HCT116 (cell line): ENCODE data around the gene RPL3. TPM values are rescaled to one million over a fixed set of nuclear protein-coding genes. Genes with fewer than 3 reads are reported as not detected.

Experiments
- ATAC-seq: fragments of 200-7000 bp; cut with Tn5 transposase; 2 replicates; pipeline ENCODE4 v1.9.1; 2020; ENCODE audit warnings: mild to moderate bottlenecking, moderate library complexity
- BruUV-seq: library from RNA; stranded (reverse); fragments of 400-500 nt; replicated peaks from 2 replicates; lab custom pipeline; 2021; lab: Mats Ljungman, UMichigan
- CTCF ChIA-PET: fragments of 300-600 bp; sonication (Branson Sonifier 250); formaldehyde crosslinking; loops from one replicate; lab custom pipeline; 2021; ENCODE audit warnings: antibody characterized with exemption; lab: Charles Lee
- POLR2A ChIA-PET: fragments of 300-600, 350-600 bp; sonication (Branson Sonifier 250); formaldehyde crosslinking; loops from one replicate; lab custom pipeline; 2021; ENCODE audit warnings: antibody characterized with exemption; lab: Charles Lee
- RAD21 ChIA-PET, 2 experiments: fragments of 300-600 bp; sonication (Branson Sonifier 250); formaldehyde crosslinking; loops; one replicate each; lab custom pipeline; 2023; ENCODE audit warnings: low total read pairs in 2 of 2; ENCODE audit not compliant: uncharacterized antibody in 2 of 2, unreplicated experiment in 2 of 2, low non-redundant PET in 1 of 2; lab: Charles Lee
- DNase-seq: peaks from one replicate; pipeline ENCODE4 v3.0.0-alpha.2; 2010; ENCODE audit warnings: low read depth, low spot score
- H2AFZ ChIP-seq: fragments of 200-600 bp; shearing (Covaris generic), sonication (generic); 2 replicates; pipeline ENCODE4 v1.6.1; 2017; ENCODE audit warnings: low read depth, mixed run types, mixed read lengths, antibody characterized with exemption, low read length; ENCODE audit not compliant: poor library complexity, severe bottlenecking
- H3K27ac ChIP-seq: 2 replicates; pipeline ENCODE4 v1.5.1; 2012; ENCODE audit warnings: low read depth, low read length
- H3K27me3 ChIP-seq: fragments of 200-600 bp; sonication (generic); 2 replicates; pipeline ENCODE4 v1.6.1; 2016; ENCODE audit warnings: mixed run types, low read length, mixed read lengths; ENCODE audit not compliant: insufficient read depth
- H3K36me3 ChIP-seq, 2 experiments: fragments of 200-500 bp in 1 of 2; fragments of 200-600 bp in 1 of 2; sonication (Bioruptor generic) in 1 of 2; sonication (generic) in 1 of 2; 2 replicates each; pipeline versions ENCODE4 v1.5.1 to v1.6.1; 2014 to 2016; ENCODE audit warnings: low read length in 2 of 2, inconsistent platforms in 1 of 2, mixed read lengths in 1 of 2, mixed run types in 1 of 2; ENCODE audit not compliant: insufficient read depth in 2 of 2, control insufficient read depth in 1 of 2
- H3K4me1 ChIP-seq, 2 experiments: fragments of 200-600 bp in 1 of 2; sonication (generic) in 1 of 2; 2 replicates each; pipeline versions ENCODE4 v1.5.1 to v1.6.1; 2012 to 2017; ENCODE audit warnings: low read length in 2 of 2, inconsistent platforms in 1 of 2, mild to moderate bottlenecking in 1 of 2, mixed read lengths in 1 of 2, mixed run types in 1 of 2, moderate library complexity in 1 of 2; ENCODE audit not compliant: insufficient read depth in 2 of 2, control insufficient read depth in 1 of 2
- H3K4me2 ChIP-seq: fragments of 200-600 bp; sonication (generic); 2 replicates; pipeline ENCODE4 v1.6.1; 2017; ENCODE audit warnings: mixed run types, low read length, mixed read lengths
- H3K4me3 ChIP-seq, 2 experiments: fragments of 200-600 bp in 1 of 2; sonication (generic) in 1 of 2; replicated peaks in 1 of 2; 2 replicates each; pipeline ENCODE4 v1.5.1; 2011 to 2016; ENCODE audit warnings: low read length in 2 of 2, control low read depth in 1 of 2, low read depth in 1 of 2, mild to moderate bottlenecking in 1 of 2, mixed read lengths in 1 of 2, mixed run types in 1 of 2
- H3K79me2 ChIP-seq: fragments of 200-600 bp; sonication (generic); 2 replicates; pipeline ENCODE4 v1.6.1; 2017; ENCODE audit warnings: mild to moderate bottlenecking, mixed run types, low read length, moderate library complexity, mixed read lengths; ENCODE audit not compliant: insufficient read depth
- H3K9ac ChIP-seq: fragments of 200-600 bp; sonication (generic); 2 replicates; pipeline ENCODE4 v1.6.1; 2016; ENCODE audit warnings: low read length, mixed read lengths
- H3K9me2 ChIP-seq: fragments of 200-600 bp; sonication (generic), shearing (Covaris generic); 2 replicates; pipeline ENCODE4 v1.6.1; 2017; ENCODE audit warnings: mixed run types, mild to moderate bottlenecking, moderate library complexity; ENCODE audit not compliant: insufficient read depth
- H3K9me3 ChIP-seq, 2 experiments: fragments of 200-500 bp in 1 of 2; fragments of 200-600 bp in 1 of 2; sonication (Bioruptor generic) in 1 of 2; sonication (generic) in 1 of 2; 2 replicates each; pipeline ENCODE4 v1.6.1; 2014 to 2017; ENCODE audit warnings: low read length in 2 of 2, mixed read lengths in 2 of 2, inconsistent platforms in 1 of 2, low read depth in 1 of 2, mild to moderate bottlenecking in 1 of 2, mixed run types in 1 of 2, moderate library complexity in 1 of 2; ENCODE audit not compliant: control insufficient read depth in 1 of 2, insufficient read depth in 1 of 2
- H4K20me1 ChIP-seq: fragments of 200-600 bp; sonication (generic), shearing (Covaris generic); 2 replicates; pipeline ENCODE4 v1.6.1; 2017; ENCODE audit warnings: mixed run types, mild to moderate bottlenecking, moderate library complexity; ENCODE audit not compliant: insufficient read depth
- ATF3 ChIP-seq: IDR thresholded peaks from 2 replicates; pipeline ENCODE4 v1.6.1; 2012
- CBX3 ChIP-seq: IDR thresholded peaks from 2 replicates; pipeline ENCODE4 v1.6.1; 2012; ENCODE audit warnings: low read depth
- CEBPB ChIP-seq: IDR thresholded peaks from 2 replicates; pipeline ENCODE4 v1.6.1; 2012; ENCODE audit warnings: low read depth
- CTCF ChIP-seq, 3 experiments: fragments of 200-600 bp in 1 of 3; sonication (generic) in 1 of 3; IDR thresholded peaks in 2 of 3; conservative IDR thresholded peaks in 1 of 3; 2 replicates each; pipeline ENCODE4 v1.5.1; 2012 to 2017; ENCODE audit warnings: low read depth in 2 of 3, low read length in 2 of 3, antibody characterized with exemption in 1 of 3, borderline replicate concordance in 1 of 3, control low read depth in 1 of 3, mild to moderate bottlenecking in 1 of 3, mixed read lengths in 1 of 3, mixed run types in 1 of 3, moderate library complexity in 1 of 3; ENCODE audit not compliant: insufficient read depth in 1 of 3
- ELF1 ChIP-seq: IDR thresholded peaks from 2 replicates; pipeline ENCODE4 v1.6.1; 2012; ENCODE audit warnings: low read depth, borderline replicate concordance
- EZH2 ChIP-seq: fragments of 200-600 bp; sonication (generic); IDR thresholded peaks from 2 replicates; pipeline ENCODE4 v1.6.1; 2017; ENCODE audit warnings: antibody characterized with exemption, mixed run types
- EZH2phosphoT487 ChIP-seq: fragments of 200-600 bp; IDR thresholded peaks from 2 replicates; pipeline ENCODE4 v1.6.1; 2018; ENCODE audit warnings: antibody characterized with exemption, borderline replicate concordance
- FOSL1 ChIP-seq: IDR thresholded peaks from 2 replicates; pipeline ENCODE4 v1.6.1; 2012; ENCODE audit warnings: low read depth
- JUND ChIP-seq: IDR thresholded peaks from 2 replicates; pipeline ENCODE4 v1.6.1; 2012
- POLR2A ChIP-seq: IDR thresholded peaks from 2 replicates; pipeline ENCODE4 v1.7.0; 2011; ENCODE audit warnings: borderline replicate concordance; ENCODE audit not compliant: insufficient read depth, insufficient read length; ENCODE audit errors: extremely low read depth
- POLR2AphosphoS5 ChIP-seq: IDR thresholded peaks from 2 replicates; pipeline ENCODE4 v1.6.1; 2011; ENCODE audit warnings: mild to moderate bottlenecking, low read depth, low read length, moderate library complexity
- RAD21 ChIP-seq: IDR thresholded peaks from 2 replicates; pipeline ENCODE4 v1.6.1; 2012; ENCODE audit warnings: low read depth, mild to moderate bottlenecking
- REST ChIP-seq: IDR thresholded peaks from 2 replicates; pipeline ENCODE4 v1.6.1; 2012; ENCODE audit warnings: low read depth
- SIN3A ChIP-seq: IDR thresholded peaks from 2 replicates; pipeline ENCODE4 v1.6.1; 2012; ENCODE audit warnings: low read depth
- SP1 ChIP-seq: IDR thresholded peaks from 2 replicates; pipeline ENCODE4 v1.6.1; 2012; ENCODE audit warnings: low read depth
- TCF7L2 ChIP-seq: IDR thresholded peaks from 2 replicates; pipeline ENCODE4 v1.7.0; 2011; ENCODE audit warnings: borderline replicate concordance, inconsistent platforms; ENCODE audit not compliant: insufficient read depth, insufficient read length; ENCODE audit errors: extremely low read depth
- YY1 ChIP-seq: IDR thresholded peaks from 2 replicates; pipeline ENCODE4 v1.6.1; 2011; ENCODE audit warnings: low read length, low read depth, moderate library complexity, mild to moderate bottlenecking; ENCODE audit not compliant: insufficient replicate concordance; ENCODE audit errors: extremely low read depth
- ZBTB33 ChIP-seq: IDR thresholded peaks from 2 replicates; pipeline ENCODE4 v1.6.1; 2011; ENCODE audit warnings: mild to moderate bottlenecking, low read length, moderate library complexity; ENCODE audit not compliant: insufficient replicate concordance; ENCODE audit errors: extremely low read depth
- ZFX ChIP-seq: fragments of 450-650 bp; IDR thresholded peaks from 2 replicates; pipeline ENCODE4 v1.6.1; 2017
- ZNF274 ChIP-seq: fragments of 200-500 bp; sonication (Bioruptor generic); IDR thresholded peaks from 2 replicates; pipeline ENCODE4 v1.6.1; 2014; ENCODE audit warnings: mild to moderate bottlenecking, low read depth, low read length, inconsistent platforms
- intact Hi-C: fragments of 100-400 bp; cut with micrococcal nuclease; formaldehyde crosslinking; loops from 2 replicates; pipeline ENCODE4 v1.10.0; 2022
- total RNA-seq: library from RNA; stranded (reverse); gene quantifications from one replicate; pipeline ENCODE4 v1.2.1, GENCODE V29; 2021; ENCODE audit not compliant: unreplicated experiment

RPL3 gene
- total RNA-seq, 1 experiment from 2014 or later: 2,966 TPM

- Histone ChIP-seq H3K9ac (peak overlapping the region; percentile 67), H3K27ac (peak overlapping the region; percentile 98), H2AFZ (no peak overlapping the region), H3K27me3 (no peaks in the 10 kb centered on the region), H3K9me3 (no peaks in the 10 kb centered on the region), H3K4me3 (peak overlapping the region; percentile 18 to 41), H3K36me3 (no peaks in the 10 kb centered on the region), H3K79me2 (no peaks in the 10 kb centered on the region), H3K9me2 (no peaks in the 10 kb centered on the region), H3K4me2 (peak overlapping the region; percentile 87), H3K4me1 (peaks cover 61 to 95% of the 10 kb centered on the region in 2 experiments), H4K20me1 (no peaks in the 10 kb centered on the region)
- CTCF ChIA-PET: interaction anchor here (1.1 to 2.7 kb wide), 4 partner anchors 10 to 523 kb away, joined by 3 to 11 read pairs (median 3); no protein-coding TSS in a partner anchor
- intact Hi-C loops: loop anchor here (5.0 kb wide), 2 partner anchors 50 to 120 kb away; partner anchors contain the start of gene PDGFB
- no TSS peak for BruUV-seq
- ATAC-seq (peak; percentile 82), DNase-seq (peak; percentile 93)
- POLR2A ChIA-PET: interaction anchor here (1.0 to 3.3 kb wide), 8 partner anchors 14 to 140 kb away, joined by 3 to 20 read pairs (median 5); partner anchors contain the start of genes CBX7, PDGFB and RPL3
- RAD21 ChIA-PET: interaction anchor here (0.7 to 2.5 kb wide), 5 partner anchors 17 to 78 kb away, joined by 3 to 5 read pairs (median 4); no protein-coding TSS in a partner anchor
- TF ChIP-seq SIN3A (no peak), EZH2phosphoT487 (no peak), POLR2AphosphoS5 (peak; percentile 71), TCF7L2 (no peak), YY1 (peak; percentile 19), CEBPB (no peak), ATF3 (no peak), RAD21 (no peak), POLR2A (peak; percentile 86), SP1 (no peak), CTCF (IDR thresholded peaks at IDR 0.05 in 2 of 3, conservative IDR thresholded peaks at IDR 0.05 in 1 of 3; ENCODE audit: borderline replicate concordance in 1 of 3, insufficient read depth in 1 of 3, low read depth in 2 of 3, low read length in 2 of 3) (no peak), ZBTB33 (no peak), ZFX (peak; percentile 68; the same call in 1 of the 2 replicates), CBX3 (no peak), EZH2 (no peak), FOSL1 (no peak), ELF1 (no peak), REST (no peak), JUND (no peak), ZNF274 (no peak)
Measured at GRCh38 chr22:39292561-39293074, 26.8 kb downstream of the RPL3 start.
